Stimulated activated CD4-positive, alpha-beta T cell treated with anti-CD3 and anti-CD28 coated beads, Interleukin-4, amount 100 ng/mL, for 24 hours (primary cell): ENCODE measurements around the gene AMZ2.
A peak's percentile ranks its signal among the peaks of the same experiment; 100 is the strongest.
"Not testable (repeated sequence)": the region's sequence is repeated elsewhere in the genome, so short reads cannot be mapped to it uniquely, and the experiment has no call there.

Source experiments
- DNase-seq: peaks from one replicate; pipeline ENCODE4 v3.0.0-alpha.2; 2020

The AMZ2 gene

DNA sequence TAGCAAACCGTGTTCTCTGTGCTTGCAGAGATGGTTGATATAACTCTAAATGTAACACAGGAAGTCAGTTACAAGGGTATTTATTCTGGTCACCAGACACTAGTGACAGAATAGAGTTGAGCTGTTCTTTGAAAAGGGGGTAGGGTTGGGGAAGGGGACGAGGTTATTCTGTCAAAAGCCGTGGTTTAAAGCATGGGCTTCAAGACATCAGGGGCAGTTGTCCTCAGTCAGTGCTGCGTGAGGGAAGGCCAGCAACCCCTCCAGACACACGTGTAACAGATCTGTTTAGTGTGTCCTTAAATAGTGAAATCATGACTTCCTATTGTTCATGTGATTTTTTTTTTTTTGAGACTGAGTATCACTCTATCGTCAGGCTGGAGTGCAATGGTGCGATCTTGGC, 5.6 kb downstream of the AMZ2 start:
- DNase-seq = not testable (repeated sequence)

DNA sequence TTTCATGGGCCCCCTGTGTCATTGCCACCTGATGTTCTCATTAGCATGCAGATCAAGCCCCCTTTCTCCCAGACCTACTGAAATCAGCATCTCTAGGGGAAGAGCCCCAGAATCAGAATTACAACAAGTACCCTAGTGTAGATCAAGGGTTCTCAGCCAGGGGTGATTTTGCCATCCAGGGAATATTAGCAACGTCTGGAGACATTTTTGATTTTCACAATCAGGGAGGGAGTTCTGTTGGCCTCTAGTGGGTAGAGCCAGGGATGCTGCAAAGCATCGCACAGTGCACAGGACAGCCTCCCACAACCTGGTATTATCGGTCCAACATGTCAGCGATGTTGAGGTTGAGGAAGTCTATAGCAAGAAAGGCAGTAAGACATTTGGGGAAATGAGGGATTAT, 7.3 kb downstream of the AMZ2 start:
- no peak for DNase-seq

DNA sequence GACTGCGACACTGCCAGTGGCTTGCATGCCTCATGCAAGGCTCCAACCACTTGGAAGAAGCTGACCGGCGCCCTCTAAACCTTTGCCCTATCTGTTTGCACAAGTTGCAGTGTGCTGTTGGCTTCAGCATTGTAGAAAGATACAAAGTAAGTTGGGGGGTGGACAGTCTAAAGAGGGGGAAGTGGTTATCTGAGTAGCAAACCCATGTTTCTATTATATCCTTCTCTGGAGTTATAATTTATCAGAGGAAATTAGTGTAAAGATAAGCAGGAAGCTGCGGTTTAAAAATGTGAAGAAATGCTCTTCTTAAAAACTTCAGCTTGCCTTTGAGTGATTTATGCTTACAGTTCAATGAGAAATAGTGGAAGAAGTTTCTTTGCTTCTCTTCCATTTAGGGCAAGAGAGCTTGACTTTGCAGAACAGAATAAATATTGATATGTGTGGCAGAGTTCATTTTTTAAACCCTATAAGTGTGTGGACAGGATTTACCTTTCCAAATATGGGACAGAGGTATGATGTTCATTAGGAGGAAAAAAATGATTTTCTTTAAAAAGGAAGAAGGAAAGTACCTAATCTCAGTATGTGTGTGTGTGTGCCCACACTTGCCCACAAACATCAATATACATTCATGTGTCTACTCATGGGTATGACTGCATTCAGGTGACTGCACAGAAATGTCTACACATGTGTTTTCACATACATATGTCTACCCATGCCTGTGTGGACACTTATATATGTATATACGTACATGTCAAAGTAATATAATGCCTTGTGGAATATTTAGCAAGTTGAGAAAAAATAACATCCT, 8.1 kb downstream of the AMZ2 start:
- peak; percentile 41 for DNase-seq

DNA sequence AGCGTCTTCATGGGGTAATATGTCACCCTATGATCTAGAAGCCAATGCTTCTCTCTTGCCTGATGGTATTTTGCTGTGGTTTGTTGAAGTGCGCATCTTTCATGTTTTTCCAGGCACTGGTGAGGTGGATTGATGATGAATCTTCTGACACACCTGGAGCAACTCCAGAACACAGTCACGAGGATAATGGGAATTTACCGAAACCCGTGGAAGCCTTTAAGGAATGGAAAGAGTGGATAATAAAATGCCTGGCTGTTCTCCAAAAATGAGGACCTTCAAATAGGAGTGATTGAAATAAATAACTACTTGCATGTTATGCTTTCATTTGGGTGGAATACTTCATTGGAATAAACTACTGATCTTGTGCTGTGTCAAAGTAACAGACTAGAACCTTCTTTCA, 8.9 kb downstream of the AMZ2 start:
- DNase-seq = not testable (repeated sequence)

DNA sequence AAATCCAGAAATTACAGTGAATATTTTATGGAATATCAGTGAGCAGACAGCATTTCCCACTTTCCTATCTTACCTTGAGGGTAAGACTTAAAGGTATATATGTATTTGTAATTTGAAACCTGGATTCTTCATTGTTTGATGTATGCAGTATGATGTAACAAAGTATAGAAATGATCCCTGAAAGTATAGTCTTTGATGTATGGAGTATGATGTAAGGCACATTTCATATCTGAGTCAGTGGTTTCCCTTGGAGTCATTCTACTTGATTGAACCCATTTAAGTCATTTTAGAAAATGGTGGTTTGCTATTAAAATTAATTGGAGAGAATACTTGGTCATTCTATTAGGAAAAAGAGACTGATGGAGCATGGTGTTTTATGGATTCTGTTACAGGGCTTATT, 10.1 kb downstream of the AMZ2 start:
- DNase-seq = no peak

DNA sequence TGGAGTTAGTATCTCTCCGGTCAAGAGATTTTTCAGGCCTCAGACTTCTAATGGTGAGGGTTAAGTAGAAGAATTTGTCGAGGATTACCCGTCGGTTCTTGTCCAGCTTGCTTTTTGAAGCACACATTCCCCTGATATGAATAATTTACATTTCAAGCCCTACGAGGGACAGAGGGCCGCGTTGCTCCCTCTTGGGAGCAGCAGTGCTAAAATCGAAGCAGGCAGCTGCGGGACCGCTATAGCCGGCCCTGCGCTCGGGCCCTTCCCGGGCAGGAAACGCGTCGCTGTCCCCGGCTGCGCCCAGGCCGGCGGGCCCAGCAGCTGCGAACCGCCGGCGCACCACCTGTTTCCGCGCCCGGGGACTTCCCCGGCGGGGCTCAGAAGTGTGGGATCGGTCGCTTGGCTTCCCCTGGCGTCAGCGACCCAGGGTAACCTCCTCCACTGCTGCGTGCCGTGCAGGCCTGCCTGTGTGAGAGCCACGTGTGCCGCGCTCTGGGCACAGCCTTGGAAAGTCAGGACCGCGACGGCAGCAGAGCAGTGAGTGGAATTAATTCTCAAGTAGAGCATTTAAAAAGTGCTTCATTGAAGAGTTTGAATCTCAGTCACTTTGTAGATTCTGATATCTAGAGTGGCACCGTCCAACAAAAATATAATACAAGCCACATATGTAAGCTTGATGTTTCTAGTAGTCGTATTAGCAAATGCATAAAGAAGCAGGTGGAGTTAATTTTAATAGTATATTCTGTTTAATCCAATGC, 11.2 kb downstream of the AMZ2 start:
- peak; percentile 73 for DNase-seq

DNA sequence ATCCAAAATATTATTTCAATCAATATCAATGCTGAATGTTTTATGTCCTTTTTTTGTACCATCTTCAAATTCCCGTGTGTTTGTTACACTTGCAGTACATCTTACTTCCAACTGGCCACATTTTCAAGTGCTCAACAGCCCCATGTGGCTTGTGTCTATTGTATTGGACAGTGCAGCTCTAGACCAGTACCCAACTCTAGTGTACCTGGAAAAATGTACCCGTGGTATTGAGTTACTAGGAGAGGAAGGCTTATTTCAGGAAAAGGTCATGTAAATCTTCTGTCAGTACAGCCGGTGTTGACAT, 11.8 kb downstream of the AMZ2 start:
- not testable (repeated sequence) for DNase-seq

DNA sequence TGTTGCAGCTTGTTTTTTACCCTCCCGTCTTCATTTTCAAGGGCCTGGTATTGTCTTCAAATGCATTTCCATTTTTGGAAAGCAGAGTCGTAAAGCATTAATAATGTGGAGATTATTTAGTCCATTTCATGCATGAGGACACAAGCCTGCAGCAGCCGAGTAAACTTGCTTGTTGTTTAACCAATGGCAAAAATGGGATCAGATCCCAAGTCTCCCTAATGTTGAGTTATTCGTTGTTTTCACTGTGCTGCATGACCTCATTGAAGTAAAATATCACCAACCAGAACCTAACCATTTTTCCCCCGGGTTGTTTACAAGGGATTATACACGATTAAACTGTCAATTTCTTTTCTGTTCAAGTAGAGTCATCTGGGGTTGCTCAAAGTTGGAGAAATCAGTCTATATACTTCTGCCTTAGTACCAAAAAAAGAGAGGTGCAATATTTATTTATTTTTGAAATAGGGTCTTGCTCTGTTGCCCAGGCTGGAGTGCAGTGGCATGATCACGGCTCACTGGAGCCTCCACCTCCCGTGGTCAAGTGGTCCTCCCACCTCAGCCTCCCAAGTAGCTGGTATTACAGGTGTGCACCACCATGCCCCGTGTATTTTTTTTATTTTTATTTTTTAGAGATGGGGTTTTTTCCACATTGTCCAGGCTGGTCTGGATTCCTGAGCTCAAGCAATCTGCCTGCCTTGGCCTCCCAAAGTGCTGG, 12.4 kb downstream of the AMZ2 start:
- no peak for DNase-seq

DNA sequence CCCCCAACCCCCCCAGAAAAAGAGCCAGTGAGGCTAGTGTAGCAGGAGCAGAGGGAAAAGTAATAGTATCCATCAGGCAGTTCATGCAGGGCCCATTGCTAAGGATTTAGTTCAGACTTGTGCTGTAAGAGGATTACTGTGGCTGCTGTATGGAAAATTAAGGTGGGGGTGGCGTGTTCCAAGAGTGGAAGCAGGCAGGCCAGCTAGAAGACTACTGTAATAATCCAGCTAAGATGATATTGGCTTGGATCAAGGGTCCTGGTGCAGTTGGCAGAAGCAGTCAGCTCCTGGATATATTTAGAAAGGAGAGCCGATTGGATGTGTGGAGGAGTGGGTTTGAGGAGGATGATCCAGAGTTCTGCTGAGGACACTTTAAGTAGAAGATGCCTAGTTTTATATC, 14.6 kb downstream of the AMZ2 start:
- not testable (repeated sequence) for DNase-seq

DNA sequence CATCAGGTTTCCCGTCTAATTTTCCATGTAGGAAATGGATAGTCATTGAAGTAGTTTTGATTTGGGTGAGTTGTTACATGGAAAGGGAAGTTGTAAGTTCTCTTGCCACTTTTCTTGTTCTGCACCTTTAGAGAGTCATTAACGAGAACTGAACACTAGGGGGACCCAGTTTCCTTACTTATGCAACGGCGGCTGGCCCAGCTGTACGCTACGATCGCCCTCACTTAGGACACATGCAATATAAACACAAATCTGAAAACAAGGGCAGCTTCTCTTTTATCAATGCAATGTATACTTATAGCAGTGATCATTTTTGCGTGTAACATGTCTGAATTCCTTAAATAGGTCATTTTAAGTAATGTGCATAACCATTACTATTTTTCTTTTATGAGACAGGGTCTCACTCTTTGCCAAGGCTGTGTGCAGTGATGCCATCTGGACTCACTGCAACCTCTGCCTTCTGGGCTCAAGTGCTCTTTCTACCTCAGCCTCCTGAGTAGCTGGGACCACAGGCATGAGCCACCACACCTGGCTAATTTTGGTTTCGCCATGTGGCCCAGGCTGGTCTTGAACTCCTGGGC, 15.3 kb downstream of the AMZ2 start:
- DNase-seq = peak; percentile 39

DNA sequence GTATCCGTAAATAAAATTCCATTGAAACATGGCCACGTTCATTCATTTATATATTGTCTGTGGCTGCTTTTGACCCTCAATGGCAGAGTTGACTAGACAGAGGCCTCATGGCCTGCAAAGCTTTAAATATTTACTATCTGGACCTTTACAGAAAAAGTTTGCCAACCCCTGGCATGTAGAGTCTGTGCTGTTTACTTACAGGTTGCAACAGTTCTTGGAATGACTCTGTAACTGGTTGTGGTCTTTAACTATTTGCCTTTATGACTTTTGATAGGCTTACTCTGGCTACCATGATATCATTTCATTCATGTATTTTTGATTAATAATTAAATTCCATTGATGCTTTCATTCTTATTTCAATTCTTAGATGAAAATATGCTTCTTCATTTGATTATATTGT, 18.0 kb downstream of the AMZ2 start:
- DNase-seq = not testable (repeated sequence)

DNA sequence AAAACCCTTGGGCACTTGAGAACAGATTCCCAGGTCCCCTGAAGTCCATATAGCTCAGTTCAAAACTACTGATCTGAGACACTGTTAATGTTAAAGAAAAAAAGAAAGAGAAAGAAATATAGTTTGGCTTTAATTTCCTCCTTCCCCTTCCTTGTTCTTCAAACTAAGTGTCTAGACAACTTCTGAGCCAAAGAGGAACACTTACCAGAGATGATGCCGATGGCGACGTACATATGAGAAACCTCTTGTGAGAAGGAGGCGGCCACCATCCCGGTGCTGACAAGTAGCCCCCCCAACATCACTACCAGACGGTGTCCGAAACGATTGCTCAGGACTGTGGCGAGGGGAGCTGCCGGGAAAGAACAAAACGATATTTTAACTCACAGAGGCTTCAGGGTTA, 25.9 kb downstream of the AMZ2 start:
- DNase-seq = no peak

DNA sequence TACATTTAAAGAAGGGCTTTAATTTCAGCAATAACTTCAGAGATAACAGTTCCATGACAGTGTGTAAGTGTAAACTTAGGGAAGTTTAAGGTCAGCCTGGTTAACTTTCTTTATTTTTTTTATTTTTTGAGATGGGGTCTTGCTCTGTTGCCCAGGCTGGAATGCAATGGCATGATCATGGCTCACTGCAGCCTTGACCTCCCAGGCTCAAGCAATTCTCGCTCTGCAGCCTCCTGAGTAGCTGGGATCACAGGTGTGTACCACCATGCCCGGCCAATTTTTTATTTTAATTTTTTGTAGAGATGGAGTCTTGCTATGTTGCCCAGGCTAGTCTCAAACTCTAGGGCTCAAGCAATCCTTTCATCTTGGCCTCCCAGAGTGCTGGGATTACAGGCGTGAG, 28.5 kb downstream of the AMZ2 start:
- DNase-seq = not testable (repeated sequence)

DNA sequence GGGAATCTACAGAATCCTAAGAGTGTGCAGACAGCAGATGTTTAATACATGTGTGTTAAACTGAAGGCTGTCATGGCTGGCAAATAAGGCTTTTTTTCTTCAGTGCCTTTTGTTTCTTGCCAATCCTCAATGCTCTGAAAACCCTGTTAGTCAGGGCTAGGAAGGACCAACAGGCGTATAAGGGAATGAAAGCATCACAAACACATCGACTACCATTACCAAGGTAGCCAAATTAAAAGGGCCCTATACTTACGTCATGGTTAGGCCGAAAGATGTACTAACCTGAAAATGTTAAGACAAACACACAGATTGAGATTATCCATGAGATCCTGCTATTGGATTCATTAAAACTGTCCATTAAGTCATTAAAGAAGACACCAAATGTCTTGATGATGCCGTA, 30.0 kb downstream of the AMZ2 start:
- no peak for DNase-seq

DNA sequence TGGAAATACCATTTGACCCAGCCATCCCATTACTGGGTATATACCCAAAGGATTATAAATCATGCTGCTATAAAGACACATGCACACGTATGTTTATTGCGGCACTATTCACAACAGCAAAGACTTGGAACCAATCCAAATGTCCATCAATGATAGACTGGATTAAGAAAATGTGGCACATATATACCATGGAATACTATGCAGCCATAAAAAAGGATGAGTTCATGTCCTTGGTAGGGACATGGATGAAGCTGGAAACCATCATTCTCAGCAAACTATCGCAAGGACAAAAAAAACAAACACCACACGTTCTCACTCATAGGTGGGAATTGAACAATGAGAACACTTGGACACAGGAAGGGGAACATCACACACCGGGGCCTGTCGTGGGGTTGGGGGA, 34.1 kb downstream of the AMZ2 start:
- not testable (repeated sequence) for DNase-seq

DNA sequence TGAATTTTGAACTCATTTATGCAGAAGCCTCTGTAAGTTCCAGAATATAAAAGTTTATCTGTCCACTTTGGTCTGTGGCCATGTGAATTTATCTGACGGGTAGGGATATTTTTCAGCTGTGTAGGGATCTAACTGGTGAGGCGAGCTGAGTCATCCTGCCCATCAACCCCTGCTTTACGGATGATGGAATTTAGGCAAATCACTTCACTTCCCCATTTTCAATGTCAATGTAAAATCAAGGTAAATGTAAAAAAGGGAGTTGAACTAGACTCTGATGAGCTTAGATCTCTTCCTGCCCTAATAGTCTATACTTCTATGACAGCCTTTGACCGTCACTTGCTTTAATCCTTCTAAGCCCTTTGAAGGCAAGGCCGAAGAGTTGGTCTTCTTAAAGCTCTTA, 40.5 kb downstream of the AMZ2 start:
- no peak for DNase-seq

DNA sequence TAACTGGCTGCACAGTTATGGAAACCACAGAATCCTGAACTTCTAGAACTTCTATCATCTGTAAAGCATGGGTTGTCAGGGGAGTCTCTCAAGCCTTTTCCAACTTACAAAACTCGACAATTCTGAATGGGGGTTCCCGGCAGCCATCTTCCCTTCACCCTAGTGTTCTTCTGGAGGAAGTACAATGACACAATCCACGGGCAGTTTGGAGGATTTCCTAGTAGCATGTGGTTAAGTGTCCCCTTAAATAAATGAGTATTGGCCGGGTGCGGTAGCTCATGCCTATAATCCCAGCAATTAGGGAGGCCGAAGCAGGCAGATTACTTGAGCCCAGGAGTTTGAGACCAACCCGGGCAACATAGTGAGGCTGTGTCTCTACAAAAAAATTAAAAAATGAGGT, 41.0 kb downstream of the AMZ2 start:
- no peak for DNase-seq

DNA sequence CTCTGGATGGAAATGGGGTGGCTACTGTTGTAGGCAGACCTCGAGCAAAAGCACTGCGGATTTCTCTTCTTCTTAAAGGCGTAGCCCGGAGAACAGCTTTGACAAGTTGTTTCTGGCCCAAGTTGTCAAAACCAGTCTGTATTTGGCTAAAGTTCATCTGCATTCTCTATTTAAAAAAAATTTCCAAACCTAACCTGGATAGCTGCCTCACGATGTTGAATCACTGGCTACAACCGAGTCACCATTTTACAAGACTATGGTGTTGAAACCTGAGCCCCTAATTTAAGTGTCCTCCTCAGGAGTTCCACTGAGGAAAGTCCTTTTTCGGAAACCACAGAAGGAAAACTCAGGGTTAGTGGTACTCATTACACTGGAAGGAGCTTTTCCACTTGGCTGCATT, 41.6 kb downstream of the AMZ2 start:
- no peak for DNase-seq

DNA sequence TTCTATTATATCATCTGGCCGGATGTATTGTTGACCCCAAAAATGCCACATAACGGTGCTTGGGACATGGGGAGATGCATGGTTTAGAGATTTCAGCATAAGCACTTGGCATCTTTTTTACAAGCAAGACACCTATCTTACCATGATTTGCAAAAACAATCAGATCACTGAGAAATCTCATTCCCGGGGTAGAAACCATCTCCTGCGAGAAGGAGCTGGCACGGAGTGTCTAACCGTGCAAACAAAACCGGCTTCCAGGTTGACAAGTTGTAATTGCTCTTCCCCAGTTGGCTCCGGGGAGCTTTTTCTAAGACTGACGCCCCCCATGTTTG, 42.1 kb downstream of the AMZ2 start:
- no peak for DNase-seq

DNA sequence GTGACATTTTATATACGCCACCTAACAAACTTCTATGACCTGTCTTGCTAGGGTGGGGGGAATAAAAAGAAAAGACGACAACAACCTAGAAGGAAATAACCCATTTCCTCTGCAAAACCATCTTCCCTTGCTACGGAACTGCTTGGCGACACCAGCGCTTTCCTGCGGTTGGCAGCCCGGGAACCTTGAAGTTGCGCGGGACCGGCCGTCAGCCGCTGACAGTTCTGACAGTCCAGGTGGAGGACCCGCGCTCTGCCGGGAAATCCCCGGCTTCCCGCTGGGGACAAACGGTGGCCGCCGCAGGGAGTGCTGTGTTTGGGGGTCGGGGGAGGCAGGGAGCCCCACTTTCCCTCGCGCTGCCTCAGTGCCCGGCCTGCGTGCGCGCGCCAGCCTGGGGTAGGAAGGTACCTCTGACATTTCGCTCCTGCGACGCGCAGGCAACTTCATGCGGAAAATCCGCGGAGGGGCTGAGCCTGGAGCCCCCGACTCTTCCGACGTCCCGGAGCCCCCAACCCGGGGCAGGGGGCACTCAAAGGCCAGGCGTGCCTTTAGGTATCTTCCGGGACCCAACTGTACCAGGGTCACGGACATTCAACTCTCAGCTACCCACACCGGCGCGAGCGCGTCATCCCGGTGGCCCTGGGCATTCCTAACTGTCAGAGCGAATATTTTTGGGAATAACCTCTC, 42.6 kb downstream of the AMZ2 start:
- DNase-seq = peak; percentile 58

DNA sequence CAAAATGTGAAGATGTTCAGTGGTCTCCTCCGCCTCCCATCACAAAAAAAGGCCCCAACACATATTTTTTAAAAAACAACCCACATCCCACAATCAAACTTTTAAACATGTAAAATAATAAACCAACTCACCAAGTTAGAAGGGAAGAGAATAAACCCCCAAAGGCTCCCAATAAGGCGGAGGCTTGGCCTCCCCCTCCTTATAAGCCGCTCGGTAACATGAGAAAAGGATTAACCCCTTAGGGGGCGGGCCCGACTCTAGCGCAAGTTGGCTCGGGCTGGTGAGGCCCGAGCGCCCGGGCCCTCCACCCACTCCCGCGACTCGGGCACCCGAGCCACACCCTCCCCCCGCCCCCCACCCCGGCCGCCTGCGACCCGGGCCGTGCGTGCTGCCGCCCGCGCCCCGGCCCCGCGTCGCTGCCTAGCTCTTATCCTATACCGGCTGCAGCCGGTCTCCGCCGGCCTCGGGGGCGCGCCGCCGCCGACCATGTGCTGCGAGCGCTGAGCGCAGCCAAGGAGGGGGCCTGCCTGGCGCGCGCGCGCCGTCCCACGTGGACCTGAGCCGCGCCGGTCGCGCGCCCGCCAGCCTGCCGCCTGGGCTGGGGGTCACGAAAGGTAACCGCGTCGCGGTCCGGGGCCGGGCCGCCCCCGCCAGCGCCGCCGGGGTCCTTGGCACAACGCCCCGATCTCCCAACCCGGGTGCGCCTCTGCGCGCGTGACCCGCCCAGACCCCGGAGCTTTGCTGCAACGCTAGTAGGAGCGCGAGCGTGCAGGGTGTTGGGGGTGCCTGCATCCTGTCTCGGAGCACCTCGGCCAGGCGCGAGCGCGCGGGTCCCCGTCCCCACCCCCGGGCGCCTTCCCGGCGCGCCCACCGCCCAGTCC, 43.4 kb downstream of the AMZ2 start, which contains the start of the genes ARSG and SLC16A6:
ARSG (plus strand) TSS at position 541 of the 881 bp plus-strand sequence. CDS start 15,999 bp downstream, outside the sequence.
SLC16A6 (minus strand) TSS at position 173 of the 881 bp plus-strand sequence. CDS start 12,807 bp downstream, outside the sequence.
- peak; percentile 83 for DNase-seq
